Natural killer cell (primary cell): ENCODE data around the gene ADAM10. TPM values are rescaled to one million over a fixed set of nuclear protein-coding genes. Genes with fewer than 3 reads are reported as not detected.

Experiments used
- ATAC-seq, 3 donors: fragments of 150-1000 bp in 2 of 3; fragments of 200-7000 bp in 1 of 3; cut with Tn5 transposase; 1 replicate in 1 of 3; 2 replicates in 2 of 3; pipeline ENCODE4 v1.10.0; 2021; ENCODE audit warnings: mild to moderate bottlenecking in 2 of 3, moderate library complexity in 2 of 3
- DNase-seq, 2 donors: peaks; one replicate each; pipeline versions ENCODE4 v3.0.0 to v3.0.0-alpha.2; 2013 to 2021; ENCODE audit warnings: mixed read lengths in 1 of 2
- H3K27ac ChIP-seq: one replicate; pipeline ENCODE4 v1.5.1; 2013; ENCODE audit warnings: mild to moderate bottlenecking, low read length
- H3K27me3 ChIP-seq: one replicate; pipeline ENCODE4 v1.6.1; 2013; ENCODE audit warnings: low read length; ENCODE audit not compliant: control insufficient read depth, insufficient read depth
- H3K36me3 ChIP-seq: one replicate; pipeline ENCODE4 v1.6.1; 2013; ENCODE audit warnings: low read length; ENCODE audit not compliant: control insufficient read depth, insufficient read depth
- H3K4me1 ChIP-seq: one replicate; pipeline ENCODE4 v1.6.1; 2013; ENCODE audit warnings: low read length; ENCODE audit not compliant: control insufficient read depth, insufficient read depth
- H3K4me3 ChIP-seq: one replicate; pipeline ENCODE4 v1.5.1; 2013; ENCODE audit warnings: low read length
- H3K9me3 ChIP-seq: one replicate; pipeline ENCODE4 v1.6.1; 2013; ENCODE audit warnings: low read length; ENCODE audit not compliant: control insufficient read depth, insufficient read depth
- H3K27ac Mint-ChIP-seq, 2 donors: one replicate each; pipeline ENCODE4 v1.8.0; 2022; ENCODE audit warnings: mild to moderate bottlenecking in 2 of 2, mixed read lengths in 2 of 2, moderate library complexity in 1 of 2
- H3K27me3 Mint-ChIP-seq, 2 donors: one replicate each; pipeline ENCODE4 v1.8.0; 2022; ENCODE audit warnings: low read depth in 2 of 2, mixed read lengths in 2 of 2
- H3K36me3 Mint-ChIP-seq: one replicate; pipeline ENCODE4 v1.8.0; 2022; ENCODE audit warnings: mixed read lengths
- H3K4me1 Mint-ChIP-seq, 2 donors: one replicate each; pipeline ENCODE4 v1.8.0; 2022; ENCODE audit warnings: mixed read lengths in 2 of 2
- H3K4me3 Mint-ChIP-seq: one replicate; pipeline ENCODE4 v1.8.0; 2022; ENCODE audit warnings: mild to moderate bottlenecking, moderate library complexity, mixed read lengths
- H3K9me3 Mint-ChIP-seq, 2 donors: one replicate each; pipeline ENCODE4 v1.8.0; 2022; ENCODE audit warnings: mixed read lengths in 2 of 2
- WGBS: methylation state at CpG from one replicate; pipeline ENCODE4 v1.1.7; 2013; ENCODE audit warnings: missing lambda C conversion rate; ENCODE audit not compliant: insufficient coverage; 5-methylcytosine and 5-hydroxymethylcytosine counted together
- intact Hi-C: fragments of 100-400 bp; cut with micrococcal nuclease; formaldehyde crosslinking; loops from one replicate; pipeline ENCODE4 v1.14.2; 2022
- total RNA-seq, 4 donors: library from RNA; stranded (reverse); fragments of 120-200 nt in 1 of 4; gene quantifications; one replicate each; pipeline versions ENCODE4 v1.2.3 to v1.2.4, GENCODE V29; 2013 to 2022
- TF ChIP-seq, protein P1 (sequence below): fragments of 200-600 bp; IDR thresholded peaks from one replicate; pipeline ENCODE4 v1.8.0; 2022; ENCODE audit warnings: antibody characterized with exemption

Gene ADAM10
- total RNA-seq, 3 donors from 2014 or later (not counting 1 experiment from before 2014, with no cell fraction given) = 223 to 297 (median 259) TPM

- ATAC-seq = no peak
- DNase-seq = no peak
- intact Hi-C loops = no loop called here
- peak overlapping the region; percentile 15 for H3K4me3 Mint-ChIP-seq
- peak overlapping the region; percentile 61 to 88 for H3K27ac Mint-ChIP-seq
- H3K27me3 ChIP-seq = no peaks in the 10 kb centered on the region
- peaks cover 71 to 77% of the 10 kb centered on the region in 2 donors for H3K4me1 Mint-ChIP-seq
- no peak overlapping the region for H3K27ac ChIP-seq
- H3K9me3 Mint-ChIP-seq = no peaks in the 10 kb centered on the region
- H3K27me3 Mint-ChIP-seq = no peaks in the 10 kb centered on the region
- TF ChIP-seq, protein P1, sequence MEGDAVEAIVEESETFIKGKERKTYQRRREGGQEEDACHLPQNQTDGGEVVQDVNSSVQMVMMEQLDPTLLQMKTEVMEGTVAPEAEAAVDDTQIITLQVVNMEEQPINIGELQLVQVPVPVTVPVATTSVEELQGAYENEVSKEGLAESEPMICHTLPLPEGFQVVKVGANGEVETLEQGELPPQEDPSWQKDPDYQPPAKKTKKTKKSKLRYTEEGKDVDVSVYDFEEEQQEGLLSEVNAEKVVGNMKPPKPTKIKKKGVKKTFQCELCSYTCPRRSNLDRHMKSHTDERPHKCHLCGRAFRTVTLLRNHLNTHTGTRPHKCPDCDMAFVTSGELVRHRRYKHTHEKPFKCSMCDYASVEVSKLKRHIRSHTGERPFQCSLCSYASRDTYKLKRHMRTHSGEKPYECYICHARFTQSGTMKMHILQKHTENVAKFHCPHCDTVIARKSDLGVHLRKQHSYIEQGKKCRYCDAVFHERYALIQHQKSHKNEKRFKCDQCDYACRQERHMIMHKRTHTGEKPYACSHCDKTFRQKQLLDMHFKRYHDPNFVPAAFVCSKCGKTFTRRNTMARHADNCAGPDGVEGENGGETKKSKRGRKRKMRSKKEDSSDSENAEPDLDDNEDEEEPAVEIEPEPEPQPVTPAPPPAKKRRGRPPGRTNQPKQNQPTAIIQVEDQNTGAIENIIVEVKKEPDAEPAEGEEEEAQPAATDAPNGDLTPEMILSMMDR = no peak
- H3K36me3 Mint-ChIP-seq = no peaks in the 10 kb centered on the region
- H3K36me3 ChIP-seq = peaks cover 4% of the 10 kb centered on the region
- H3K4me1 ChIP-seq = peaks cover 27% of the 10 kb centered on the region
- 72% methylated on average over 2 of the region's 2 CpGs for WGBS
- peaks cover 5% of the 10 kb centered on the region for H3K9me3 ChIP-seq
- no peak overlapping the region for H3K4me3 ChIP-seq
Observed at GRCh38 chr15:58697220-58697619, 52.3 kb downstream of the ADAM10 start.

DNA sequence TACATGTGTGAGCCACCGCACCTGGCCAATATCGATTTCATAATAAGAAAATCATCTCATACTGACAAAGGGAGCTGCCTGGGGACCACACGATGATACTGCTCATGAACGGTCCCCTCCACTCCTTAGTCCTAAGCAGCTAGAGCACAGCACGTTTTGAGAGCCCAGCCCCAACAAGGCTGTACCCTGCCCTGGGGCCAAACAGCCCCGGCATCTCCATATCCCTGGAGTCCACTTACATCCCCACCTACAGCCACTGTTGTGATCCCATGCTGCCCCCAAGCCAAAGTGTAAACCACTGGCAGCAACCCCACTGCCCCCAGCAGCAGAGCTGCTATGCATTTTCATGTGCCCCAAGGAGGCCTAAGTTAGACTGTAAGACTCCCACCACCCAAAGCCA is 52.8 kb downstream of the ADAM10 start:
- WGBS = 93% methylated on average over 6 of the region's 6 CpGs
- ATAC-seq (no peak), DNase-seq (no peak)
- peaks cover 4% of the 10 kb centered on the region for H3K36me3 ChIP-seq
- Mint-ChIP-seq H3K9me3 (no peaks in the 10 kb centered on the region), H3K4me1 (peaks cover 67 to 74% of the 10 kb centered on the region in 2 donors), H3K36me3 (no peaks in the 10 kb centered on the region), H3K27ac (peak overlapping the region; percentile 61 to 88), H3K4me3 (no peak overlapping the region), H3K27me3 (no peaks in the 10 kb centered on the region)
- H3K27ac ChIP-seq = no peak overlapping the region
- H3K27me3 ChIP-seq = no peaks in the 10 kb centered on the region
- TF ChIP-seq, protein P1 = no peak
- intact Hi-C loops = no loop called here
- H3K9me3 ChIP-seq = peaks cover 5% of the 10 kb centered on the region
- peaks cover 27% of the 10 kb centered on the region for H3K4me1 ChIP-seq
- H3K4me3 ChIP-seq = no peak overlapping the region

DNA sequence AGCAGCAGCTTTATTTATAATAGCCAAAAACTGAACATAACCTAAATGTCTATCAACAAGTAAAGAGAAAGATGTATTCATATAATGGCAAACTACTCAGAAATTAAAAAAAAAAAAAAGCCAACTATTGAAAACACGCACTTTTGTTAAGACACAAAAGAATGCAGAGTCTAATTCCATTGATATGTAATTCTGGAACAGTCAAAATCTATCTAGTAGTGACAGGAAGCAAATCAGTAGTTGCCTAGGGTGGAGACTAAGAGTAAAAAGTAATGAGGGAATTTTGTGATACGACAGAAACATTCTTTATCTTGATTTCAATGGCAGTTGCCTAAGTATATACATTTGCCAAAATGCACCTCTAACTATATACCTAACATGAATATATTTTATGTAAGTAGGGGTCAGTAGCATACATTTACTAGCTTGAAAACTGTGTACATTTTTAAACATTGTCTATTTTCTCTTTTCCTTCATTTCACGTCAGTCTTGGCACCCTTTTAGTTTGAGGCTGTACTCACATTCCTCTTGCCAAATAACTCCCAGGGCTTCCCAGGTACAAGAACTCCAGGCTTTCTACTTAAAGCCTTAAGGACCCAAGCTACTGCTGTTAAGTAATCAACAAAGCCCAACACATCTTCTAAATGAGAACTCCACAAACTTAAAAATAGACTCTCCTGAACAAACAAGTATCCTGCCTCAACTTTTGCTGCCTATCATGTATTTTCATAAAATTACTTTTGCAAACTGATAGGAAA is 54.7 kb downstream of the ADAM10 start:
- H3K4me3 ChIP-seq = no peak overlapping the region
- DNase-seq = no peak
- H3K27me3 ChIP-seq = no peaks in the 10 kb centered on the region
- TF ChIP-seq, protein P1 = no peak
- intact Hi-C loops = no loop called here
- Mint-ChIP-seq H3K27ac (peak overlapping the region; percentile 76 to 77), H3K4me3 (no peak overlapping the region), H3K4me1 (peaks cover 71 to 81% of the 10 kb centered on the region in 2 donors), H3K27me3 (no peaks in the 10 kb centered on the region), H3K9me3 (no peaks in the 10 kb centered on the region), H3K36me3 (no peaks in the 10 kb centered on the region)
- no peaks in the 10 kb centered on the region for H3K36me3 ChIP-seq
- WGBS = 94% methylated on average over 2 of the region's 3 CpGs
- no peak for ATAC-seq
- no peak overlapping the region for H3K27ac ChIP-seq
- peaks cover 5% of the 10 kb centered on the region for H3K9me3 ChIP-seq
- H3K4me1 ChIP-seq = peaks cover 34% of the 10 kb centered on the region
